Right renal cortex interstitium (tissue), 3 donors: ENCODE measurements around the gene PLG. TPM values are rescaled to one million over a fixed set of nuclear protein-coding genes. Genes with fewer than 3 reads are reported as not detected.
"Not testable (repeated sequence)": the region's sequence is repeated elsewhere in the genome, so short reads cannot be mapped to it uniquely, and the experiment has no call there.

Source experiments
- DNase-seq, 3 donors: peaks; one replicate each; pipeline ENCODE4 v3.0.0-alpha.2; 2013; ENCODE audit warnings: low read depth in 3 of 3, low spot score in 2 of 3
- polyA plus RNA-seq, 3 donors: library from polyadenylated mRNA; unstranded; fragments of 120-200 nt; gene quantifications; one replicate each; pipeline ENCODE4 v1.2.1, GENCODE V29; 2013; ENCODE audit not compliant: insufficient read length in 3 of 3

PLG gene
- polyA plus RNA-seq: 10 to 100 TPM in 2 of 3 donors, 1 to 10 TPM in 1; 2.2 to 27.4 (median 15.5) TPM

DNA sequence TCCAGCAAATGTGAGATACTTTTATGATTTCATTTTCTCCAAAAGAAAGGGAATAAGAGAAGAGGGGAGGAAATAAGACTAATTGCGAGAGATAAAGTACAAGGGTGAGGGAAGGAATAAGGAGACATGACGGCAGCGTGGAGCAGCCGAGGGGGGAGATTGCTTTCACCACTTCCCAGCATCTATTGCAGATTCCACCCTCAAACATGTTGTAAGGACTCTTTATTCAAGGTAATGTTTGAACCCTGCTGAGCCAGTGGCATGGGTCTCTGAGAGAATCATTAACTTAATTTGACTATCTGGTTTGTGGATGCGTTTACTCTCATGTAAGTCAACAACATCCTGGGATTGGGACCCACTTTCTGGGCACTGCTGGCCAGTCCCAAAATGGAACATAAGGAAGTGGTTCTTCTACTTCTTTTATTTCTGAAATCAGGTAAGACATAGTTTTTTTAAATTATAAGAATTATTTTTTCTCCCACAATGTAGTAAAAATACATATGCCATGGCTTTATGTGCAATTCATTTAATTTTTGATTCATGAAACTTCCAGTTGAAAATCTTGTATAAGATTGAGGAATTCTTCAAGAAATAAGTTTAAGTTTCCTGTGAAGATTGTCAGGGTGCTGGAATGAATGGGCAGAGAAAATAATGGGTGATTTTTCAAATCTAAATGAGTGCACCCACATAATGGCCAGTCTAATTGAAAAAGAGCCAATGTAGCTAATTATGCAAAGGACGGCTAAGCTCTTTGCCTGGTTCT lies at the start of gene PLG:
Gene PLG (plus strand): TSS at position 327 of the 763 bp plus-strand sequence. CDS start 61 bp downstream, at position 388.
- DNase-seq: not testable (repeated sequence)

DNA sequence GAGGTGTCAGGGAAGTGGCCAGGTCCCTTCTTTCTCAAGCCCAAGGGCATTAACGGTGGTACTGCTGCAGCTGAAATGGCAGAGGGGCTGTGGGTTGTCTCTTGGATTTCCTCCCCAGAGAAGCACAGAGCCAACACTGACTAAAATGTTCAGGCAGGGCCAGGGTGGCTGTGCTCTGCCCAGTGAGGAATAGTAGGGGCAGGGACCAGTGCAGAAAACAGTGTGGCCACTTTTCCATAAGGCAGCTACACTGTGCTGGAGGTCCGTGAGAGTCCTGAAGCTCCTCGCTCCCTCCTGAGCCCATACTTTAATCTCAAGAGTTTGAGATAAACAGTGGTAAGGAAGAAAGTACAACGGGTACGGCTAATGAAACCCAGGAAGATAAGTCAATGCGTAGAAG lies 42.5 kb upstream of the PLG start:
- no peak for DNase-seq

DNA sequence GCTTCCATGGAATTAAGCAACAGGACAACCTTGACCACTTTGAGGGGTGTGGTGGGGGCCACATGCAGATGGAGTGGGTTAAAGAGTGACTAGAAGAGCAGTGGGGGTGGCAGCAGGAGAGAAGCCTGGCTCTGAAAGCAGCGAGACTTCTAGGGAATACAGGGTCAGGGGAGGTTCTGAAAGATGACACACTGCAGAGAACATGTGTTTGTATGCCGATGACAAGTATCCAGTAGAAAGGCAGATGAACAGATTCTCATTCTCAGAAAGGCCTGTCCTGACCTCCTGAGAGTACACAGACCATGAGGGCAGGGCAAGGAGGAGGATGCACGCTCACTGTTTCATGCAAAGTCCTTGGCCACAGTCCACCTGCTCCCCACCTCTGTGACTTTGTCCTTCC lies 40.8 kb upstream of the PLG start:
- no peak for DNase-seq

DNA sequence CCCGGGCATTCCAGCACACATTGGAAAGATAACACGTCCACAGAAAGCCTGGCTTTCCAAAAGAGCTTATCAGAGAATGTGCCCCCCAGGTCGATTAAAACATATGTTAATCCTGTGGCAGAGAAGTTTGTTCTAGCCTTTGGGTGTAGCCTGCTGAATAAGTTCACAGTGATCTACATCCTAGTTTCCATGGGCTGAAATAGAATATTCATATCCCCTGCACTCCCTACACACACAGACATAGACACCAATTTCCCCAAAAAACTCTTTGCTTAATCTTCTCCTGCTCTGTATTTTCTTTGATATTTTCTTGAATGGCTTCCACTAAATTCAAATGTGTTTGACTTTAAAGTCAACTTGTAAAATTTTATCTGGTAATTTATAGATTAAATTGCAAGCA lies 39.6 kb upstream of the PLG start:
- DNase-seq: no peak

DNA sequence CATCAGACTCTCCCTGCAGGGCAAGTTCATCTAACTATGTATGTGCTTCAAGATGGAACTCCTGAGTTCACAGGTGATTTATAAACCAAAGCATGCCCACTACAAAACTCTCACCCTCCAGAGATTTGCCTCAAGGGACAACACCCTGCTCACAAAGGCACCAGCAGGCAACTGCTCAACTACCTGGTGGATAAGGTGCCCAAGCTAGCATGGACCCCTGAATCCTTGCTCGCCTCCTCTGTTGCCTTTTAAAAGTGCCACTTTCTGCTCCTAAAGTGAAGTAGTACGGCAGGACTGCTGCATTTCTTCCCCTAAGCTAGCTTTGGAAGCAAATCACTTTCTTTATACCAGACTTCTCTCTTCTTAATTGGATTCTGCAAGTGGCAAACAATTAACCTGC lies 39.2 kb upstream of the PLG start:
- no peak for DNase-seq

DNA sequence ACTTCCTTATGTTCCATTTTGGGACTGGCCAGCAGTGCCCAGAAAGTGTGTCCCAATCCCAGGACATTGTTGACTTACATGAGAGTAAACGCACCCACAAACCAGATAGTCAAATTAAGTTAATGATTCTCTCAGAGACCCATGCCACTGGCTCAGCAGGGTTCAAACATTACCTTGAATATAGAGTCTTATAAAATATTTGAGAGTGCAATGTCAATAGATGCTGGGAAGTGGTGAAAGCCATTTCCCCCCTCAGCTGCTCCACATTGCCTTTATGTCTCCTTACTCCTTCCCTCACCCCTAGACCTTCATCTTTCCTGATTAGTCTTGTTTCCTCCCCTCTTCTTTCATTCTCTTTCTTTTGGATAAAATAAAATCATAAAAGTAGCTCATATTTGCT lies 37.8 kb upstream of the PLG start, which contains the start of gene LPA:
Gene LPA (minus strand): TSS at position 78 of the 400 bp plus-strand sequence. CDS start 61 bp downstream, at position 17.
- DNase-seq: not testable (repeated sequence)

DNA sequence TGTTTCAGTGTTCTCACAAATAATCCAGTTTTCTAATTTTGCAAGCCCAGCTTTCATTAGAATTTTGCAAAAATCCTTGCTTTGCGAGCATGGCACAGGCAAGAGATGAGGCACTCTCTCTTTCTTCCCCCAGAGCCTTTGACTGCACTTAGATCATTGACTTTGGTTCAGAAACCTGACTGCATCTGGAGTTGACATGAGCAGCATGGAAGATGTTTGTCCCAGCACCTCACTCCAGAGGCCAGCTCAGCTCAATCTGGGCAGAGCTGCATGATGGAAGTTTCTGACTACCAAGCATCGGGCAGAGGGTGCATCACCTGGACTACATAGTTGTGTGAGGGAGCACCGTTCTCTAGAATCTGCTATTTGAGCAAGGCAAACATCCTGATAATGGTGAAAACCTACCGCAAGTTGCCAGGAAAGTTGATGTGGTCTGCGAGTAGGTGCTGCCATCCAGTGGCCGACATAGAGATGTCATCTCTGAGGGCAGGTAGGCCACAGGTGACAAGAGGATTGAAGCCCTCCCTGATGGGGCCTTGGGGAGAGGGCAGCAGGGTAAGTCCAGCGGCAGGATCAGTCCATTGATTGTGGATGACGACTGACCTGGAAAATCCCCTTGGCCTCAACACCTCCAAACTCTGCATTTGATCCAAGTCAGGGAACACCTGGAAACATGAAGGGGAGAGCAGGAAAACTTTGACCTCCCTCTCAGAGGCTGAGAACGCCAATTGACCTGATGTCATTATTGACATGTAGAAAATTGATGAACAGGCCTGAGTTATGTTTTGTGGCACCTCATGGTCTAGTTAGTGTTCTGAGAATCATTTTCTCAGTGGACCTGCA lies 34.2 kb upstream of the PLG start:
- peak in 1 of 3 donors; percentile 7 for DNase-seq

DNA sequence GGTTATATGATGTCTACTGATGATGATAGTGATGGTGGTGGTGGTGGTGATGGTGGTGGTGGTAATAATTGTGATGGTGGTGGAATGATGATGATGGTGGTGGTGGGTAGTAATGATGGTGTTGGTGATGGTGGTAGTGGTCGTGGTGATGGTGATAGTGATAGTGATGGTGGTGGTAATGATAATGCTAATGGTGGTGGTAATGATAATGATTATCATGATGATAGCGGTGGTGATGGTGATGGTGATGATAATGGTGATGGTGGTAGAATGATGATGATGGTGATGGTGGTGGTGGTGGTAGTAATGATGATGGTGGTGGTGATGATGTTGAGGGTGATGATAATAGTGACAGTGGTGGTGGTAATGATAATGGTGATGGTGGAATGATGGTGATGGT lies 33.5 kb upstream of the PLG start:
- no peak for DNase-seq

DNA sequence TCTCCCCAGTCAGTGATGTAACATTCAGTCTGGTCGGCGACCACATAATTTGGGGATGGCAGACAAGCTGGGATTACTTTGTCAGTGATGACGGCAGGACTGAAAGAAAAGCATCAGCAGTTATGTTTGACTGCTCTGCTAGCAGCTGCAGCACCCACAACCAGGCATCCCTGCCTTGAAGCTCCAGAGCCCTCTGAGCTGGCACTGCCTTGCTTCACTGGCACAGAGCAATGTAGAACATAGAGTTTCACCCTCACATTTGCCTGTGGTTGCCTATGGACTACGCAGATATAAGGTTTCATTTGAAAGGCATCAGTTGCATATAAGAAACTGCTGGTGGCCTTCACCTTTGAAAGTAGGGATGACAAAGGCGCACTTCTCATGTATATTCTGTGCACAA lies 25.6 kb upstream of the PLG start:
- not testable (repeated sequence) for DNase-seq

DNA sequence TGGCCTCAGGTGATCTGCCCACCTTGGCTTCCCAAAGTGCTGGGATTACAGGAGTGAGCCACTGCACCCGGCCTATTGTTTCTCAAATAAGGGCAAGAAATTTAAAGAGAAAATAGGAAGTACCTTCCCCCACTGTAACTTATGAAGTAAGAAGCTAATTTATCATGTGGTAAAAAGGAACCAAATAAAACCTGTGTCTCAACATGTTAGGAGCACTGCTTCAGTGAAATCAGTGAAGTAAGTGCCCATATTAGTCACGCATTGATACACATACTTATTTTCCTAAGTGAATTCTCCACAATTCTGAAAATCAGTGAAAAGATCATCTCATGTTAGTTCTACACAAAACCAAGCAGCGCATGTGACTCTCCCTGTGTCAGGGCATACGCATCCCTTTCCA lies 23.8 kb upstream of the PLG start:
- no peak for DNase-seq

DNA sequence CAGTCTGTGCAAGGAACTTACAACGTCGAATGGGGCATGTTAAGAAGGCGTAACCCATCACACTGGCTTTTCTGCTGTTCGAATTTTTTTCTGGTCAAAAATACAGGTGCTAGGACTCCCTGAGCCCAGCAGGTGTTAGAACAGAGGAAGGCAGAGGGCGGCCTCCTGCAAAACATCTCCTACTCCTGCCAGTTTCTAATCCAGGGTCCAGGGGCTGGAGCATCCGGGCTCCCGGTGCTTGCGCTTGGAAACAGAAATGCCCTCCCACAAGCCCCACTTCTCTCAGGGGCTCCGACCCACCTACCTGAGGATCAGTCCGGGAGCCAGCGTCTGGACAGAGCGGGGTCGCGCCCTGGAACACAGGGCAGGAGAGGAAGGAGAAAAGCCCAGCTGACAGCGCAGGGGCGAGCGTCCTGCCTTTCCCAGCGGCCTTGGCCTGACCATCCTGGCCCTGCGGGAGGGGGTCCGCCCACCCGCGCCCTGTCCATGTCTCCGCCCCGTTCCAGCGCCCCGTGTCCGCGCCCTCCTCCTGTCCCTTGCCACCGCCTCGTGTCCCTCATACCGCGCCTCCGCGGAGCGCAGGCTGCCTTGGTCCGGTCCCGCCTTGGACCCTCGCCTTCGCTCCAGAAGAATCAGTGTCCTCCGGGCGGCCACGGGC lies 23.2 kb upstream of the PLG start:
- DNase-seq: peak in 1 of 3 donors; percentile 4

DNA sequence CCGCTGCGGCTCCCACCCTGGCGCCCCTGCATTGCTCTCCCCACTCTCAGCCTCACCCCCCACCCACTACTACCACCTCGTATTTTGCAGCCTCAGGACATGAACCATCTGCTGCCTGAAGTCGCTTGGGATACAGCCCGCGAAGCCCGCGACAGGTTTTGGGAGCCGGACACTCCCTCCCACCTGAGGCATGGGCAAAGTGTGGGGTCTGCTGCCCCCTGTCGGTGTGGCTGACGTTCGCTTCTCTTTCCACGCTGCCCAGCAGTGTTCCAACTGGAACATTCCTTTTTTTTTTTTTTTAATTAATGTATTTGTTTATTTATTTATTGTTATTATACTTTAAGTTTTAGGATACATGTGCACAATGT lies 22.7 kb upstream of the PLG start:
- DNase-seq: peak in 2 of 3 donors; percentile 1 to 15

DNA sequence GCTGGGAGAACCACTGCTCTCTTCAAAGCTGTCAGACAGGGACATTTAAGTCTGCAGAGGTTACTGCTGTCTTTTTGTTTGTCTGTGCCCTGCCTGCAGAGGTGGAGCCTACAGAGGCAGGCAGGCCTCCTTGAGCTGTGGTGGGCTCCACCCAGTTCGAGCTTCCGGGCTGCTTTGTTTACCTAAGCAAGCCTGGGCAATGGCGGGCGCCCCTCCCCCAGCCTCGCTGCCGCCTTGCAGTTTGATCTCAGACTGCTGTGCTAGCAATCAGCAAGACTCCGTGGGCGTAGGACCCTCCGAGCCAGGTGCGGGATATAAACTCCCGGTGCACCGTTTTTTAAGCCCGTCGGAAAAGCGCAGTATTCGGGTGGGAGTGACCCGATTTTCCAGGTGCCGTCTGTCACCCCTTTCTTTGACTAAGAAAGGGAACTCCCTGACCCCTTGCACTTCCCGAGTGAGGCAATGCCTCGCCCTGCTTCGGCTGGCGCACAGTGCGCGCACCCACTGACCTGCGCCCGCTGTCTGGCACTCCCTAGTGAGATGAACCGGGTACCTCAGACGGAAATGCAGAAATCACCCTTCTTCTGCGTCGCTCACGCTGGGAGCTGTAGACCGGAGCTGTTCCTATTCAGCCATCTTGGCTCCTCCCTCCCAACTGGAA lies 16.8 kb upstream of the PLG start:
- DNase-seq: not testable (repeated sequence)

DNA sequence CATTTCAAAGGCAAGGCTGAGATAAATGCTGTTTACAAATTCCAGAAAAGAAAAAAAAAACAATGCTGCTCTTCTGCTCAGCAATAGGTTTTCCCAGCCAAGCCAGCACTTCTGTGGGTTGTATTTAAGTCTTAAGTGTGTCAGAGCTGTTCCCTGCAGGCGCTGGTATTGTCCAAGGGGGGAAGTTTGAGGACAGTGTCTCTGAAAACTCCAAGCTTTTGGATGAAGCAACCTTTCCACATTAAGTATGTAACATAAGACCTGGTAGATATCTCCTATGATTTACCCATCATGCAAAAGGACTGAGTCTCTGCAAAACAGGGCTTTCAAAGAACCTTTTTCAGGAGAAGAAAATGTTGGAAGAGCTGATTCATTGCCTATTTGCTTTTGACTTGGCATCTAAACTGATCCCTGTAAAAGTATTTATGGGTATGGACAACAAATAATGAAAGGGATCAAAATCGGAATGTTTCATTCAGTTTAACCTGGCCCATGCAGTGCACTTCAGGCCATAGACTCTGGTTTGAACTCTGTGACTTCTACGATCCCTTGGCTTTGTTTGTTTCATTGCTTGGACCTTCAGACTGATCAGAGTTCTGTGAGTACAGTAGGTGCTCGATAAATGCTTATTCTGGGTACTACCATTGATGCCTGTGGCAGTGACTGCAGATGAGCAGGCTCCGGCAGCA lies 16.1 kb upstream of the PLG start:
- no peak for DNase-seq

DNA sequence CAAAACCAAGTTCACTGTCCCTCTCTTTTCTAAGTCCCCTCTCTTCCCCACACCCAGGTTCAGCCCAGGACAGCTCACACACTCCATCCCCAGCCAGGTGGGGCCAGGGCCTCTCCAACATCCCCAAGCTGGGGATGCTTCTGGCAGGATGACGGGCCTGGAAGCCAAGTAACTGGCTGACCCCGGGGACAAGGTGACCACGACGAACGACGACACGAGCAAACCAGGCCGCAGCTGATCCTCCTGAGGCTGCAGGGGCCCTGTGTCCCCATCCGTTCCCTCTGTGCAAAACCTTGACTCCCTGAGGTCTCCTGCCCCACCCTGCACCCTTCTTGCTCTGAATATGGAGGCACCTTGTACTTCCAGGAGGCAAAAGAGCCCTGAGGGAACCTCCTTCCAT lies 11.6 kb upstream of the PLG start:
- DNase-seq: no peak

DNA sequence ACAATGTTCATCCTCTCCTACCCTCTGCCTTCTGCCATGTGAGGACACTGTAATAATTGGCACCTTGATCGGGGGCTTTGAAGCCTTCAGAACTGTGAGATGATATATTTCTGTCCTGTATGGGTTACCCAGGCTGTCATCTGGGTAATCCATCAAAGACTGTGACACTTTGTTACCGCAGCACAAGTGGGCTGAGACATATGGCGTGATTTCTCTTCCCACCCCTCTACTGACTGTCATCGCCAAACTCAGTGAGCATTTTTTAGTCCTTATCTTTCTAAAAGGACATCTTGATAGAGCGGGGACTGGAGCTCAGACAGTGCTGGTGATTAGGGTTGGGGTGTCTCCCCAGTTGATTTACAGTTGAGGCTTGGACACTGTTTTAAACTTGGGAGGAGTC lies 10.4 kb upstream of the PLG start:
- no peak for DNase-seq

DNA sequence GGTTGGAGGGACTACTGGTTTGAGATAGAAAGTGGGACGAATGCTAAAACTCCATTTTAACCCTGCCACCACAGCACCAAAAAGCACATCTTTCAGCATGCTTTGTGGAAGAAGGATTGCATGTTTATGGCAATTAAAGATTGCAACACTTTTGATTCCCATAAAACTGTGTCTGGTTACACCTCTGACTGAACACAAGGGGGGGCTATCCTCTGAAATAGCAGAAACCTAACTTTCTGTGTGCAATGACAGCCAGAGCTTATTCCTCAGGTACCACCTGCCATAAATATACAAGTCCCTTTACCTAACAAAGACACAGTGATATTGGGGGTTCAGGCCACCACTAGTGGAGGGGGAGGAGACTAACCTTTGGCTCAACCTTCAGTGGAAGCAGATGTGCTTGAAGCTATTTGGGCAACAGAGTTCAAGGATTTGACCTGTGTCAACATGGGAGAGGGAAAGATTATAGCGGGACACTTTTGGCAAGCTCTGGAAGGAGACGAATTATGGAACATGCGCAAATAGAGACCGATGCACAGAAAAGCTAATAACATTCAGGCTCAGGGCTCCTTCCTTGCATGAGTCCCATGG lies 9.6 kb upstream of the PLG start:
- DNase-seq: no peak

DNA sequence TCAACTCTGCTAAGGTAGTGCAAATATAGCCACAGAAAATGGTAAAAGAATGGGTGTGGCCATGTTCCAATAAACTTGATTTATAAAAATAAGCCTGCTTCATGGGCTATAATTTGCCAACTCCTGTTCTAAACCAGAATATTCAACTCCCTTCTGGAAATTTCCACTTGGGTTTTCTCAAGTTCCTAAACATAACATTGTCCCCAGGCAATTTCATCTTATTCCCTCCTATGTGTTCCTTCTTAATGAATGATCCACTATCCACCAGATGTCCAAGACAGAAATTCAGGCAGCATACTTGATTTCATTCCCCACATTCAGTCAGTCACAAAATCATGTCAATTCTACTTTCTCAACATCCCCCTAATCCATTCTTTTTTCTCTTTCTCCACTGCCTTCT lies 7.0 kb upstream of the PLG start:
- not testable (repeated sequence) for DNase-seq

DNA sequence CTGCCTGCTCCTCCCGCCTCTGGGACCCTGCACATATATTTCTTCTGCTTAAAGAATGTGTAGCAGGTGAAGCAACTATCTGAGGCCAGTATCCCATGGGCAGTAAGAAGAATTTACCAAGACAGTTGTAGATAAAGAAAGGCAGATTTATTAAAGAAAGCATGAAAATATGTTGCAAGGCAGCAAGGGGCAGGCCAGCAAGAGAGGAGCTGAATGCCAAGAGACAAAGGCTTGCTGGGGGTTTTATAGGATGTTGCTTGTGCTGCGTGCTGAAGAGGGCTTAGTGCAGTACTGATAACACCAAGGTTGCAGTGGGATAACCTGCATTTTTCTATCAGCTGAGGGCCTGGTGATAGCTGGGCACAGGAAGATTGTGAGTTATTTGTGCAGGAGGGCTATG lies 6.4 kb upstream of the PLG start:
- not testable (repeated sequence) for DNase-seq

DNA sequence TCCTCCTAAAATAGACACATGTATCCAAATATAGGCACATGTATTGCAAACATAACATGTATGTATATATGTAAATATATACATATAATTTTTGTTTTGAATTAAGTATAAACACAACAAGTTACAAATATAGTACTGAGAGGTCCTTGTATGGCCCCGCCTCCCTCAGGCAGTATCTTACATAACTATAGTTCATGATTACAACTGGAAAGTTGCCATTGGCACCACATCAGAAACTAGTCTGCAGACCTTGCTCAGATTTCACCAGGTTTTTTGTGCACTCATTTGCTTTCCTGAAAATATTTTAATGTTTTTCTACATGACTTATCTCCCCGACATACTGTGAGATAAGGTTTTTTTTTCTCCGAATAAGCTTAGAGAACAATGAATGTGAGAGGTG lies 5.2 kb upstream of the PLG start:
- DNase-seq: not testable (repeated sequence)
